OCI-LY7 (cell line): ENCODE results near the gene MACROH2A1. TPM values are rescaled to one million over a fixed set of nuclear protein-coding genes. Genes with fewer than 3 reads are reported as not detected.

Experiments used
- BruUV-seq: library from RNA; stranded (reverse); fragments of 400-500 nt; replicated peaks from 2 replicates; lab custom pipeline; 2021; lab: Mats Ljungman, UMichigan
- CTCF ChIA-PET: fragments of 300-600 bp; sonication (Branson Sonifier 250); formaldehyde crosslinking; loops from one replicate; lab custom pipeline; 2022; ENCODE audit warnings: antibody characterized with exemption; ENCODE audit not compliant: unreplicated experiment; lab: Charles Lee
- POLR2A ChIA-PET: fragments of 300-600 bp; sonication (Branson Sonifier 250); formaldehyde crosslinking; loops from one replicate; lab custom pipeline; 2022; ENCODE audit warnings: antibody characterized with exemption; lab: Charles Lee
- DNase-seq: peaks from one replicate; pipeline ENCODE4 v3.0.0-alpha.2; 2015; ENCODE audit warnings: low spot score
- H2AFZ ChIP-seq: fragments of 200-600 bp; sonication (generic), shearing (Covaris generic); 2 replicates; pipeline ENCODE4 v1.6.1; 2014; ENCODE audit warnings: mild to moderate bottlenecking, antibody characterized with exemption, low read length, moderate library complexity
- H3K27ac ChIP-seq: fragments of 200-600 bp; sonication (generic); 2 replicates; pipeline ENCODE4 v1.5.1; 2014; ENCODE audit warnings: mixed run types, low read depth, mild to moderate bottlenecking, moderate library complexity, low read length, inconsistent platforms; ENCODE audit not compliant: poor library complexity, severe bottlenecking
- H3K36me3 ChIP-seq: fragments of 200-600 bp; sonication (generic); 2 replicates; pipeline ENCODE4 v1.6.1; 2014; ENCODE audit warnings: mild to moderate bottlenecking, antibody characterized with exemption, low read length, moderate library complexity, mixed read lengths; ENCODE audit not compliant: insufficient read depth
- H3K4me1 ChIP-seq: fragments of 200-600 bp; sonication (generic); 2 replicates; pipeline ENCODE4 v1.5.1; 2014; ENCODE audit warnings: mild to moderate bottlenecking, low read length; ENCODE audit not compliant: insufficient read depth, poor library complexity, severe bottlenecking
- H3K4me2 ChIP-seq: fragments of 200-600 bp; sonication (generic); 2 replicates; pipeline ENCODE4 v1.6.1; 2014; ENCODE audit warnings: mild to moderate bottlenecking, low read length
- H3K4me3 ChIP-seq: fragments of 200-600 bp; sonication (generic); 2 replicates; pipeline ENCODE4 v1.5.1; 2014; ENCODE audit warnings: mild to moderate bottlenecking, low read depth, low read length; ENCODE audit not compliant: poor library complexity, severe bottlenecking
- H3K79me2 ChIP-seq: fragments of 200-600 bp; sonication (generic); 2 replicates; pipeline ENCODE4 v1.6.1; 2016; ENCODE audit warnings: low read depth, mild to moderate bottlenecking, low read length, moderate library complexity, mixed read lengths; ENCODE audit not compliant: insufficient read depth
- H3K9me2 ChIP-seq: fragments of 200-600 bp; sonication (generic); 2 replicates; pipeline ENCODE4 v1.6.1; 2016; ENCODE audit warnings: mild to moderate bottlenecking, low read length, mixed read lengths; ENCODE audit not compliant: insufficient read depth
- H3K9me3 ChIP-seq: fragments of 200-600 bp; sonication (generic); 2 replicates; pipeline ENCODE4 v1.6.1; 2014; ENCODE audit warnings: mild to moderate bottlenecking, mixed run types, low read length, mixed read lengths
- H4K20me1 ChIP-seq: fragments of 200-600 bp; sonication (generic); 2 replicates; pipeline ENCODE4 v1.6.1; 2014; ENCODE audit warnings: mild to moderate bottlenecking, antibody characterized with exemption, low read length, moderate library complexity, mixed read lengths; ENCODE audit not compliant: insufficient read depth
- CTCF ChIP-seq: fragments of 200-600 bp; sonication (generic); conservative IDR thresholded peaks from 2 replicates; pipeline ENCODE4 v1.5.1; 2014; ENCODE audit warnings: mild to moderate bottlenecking, antibody characterized with exemption, low read length, moderate library complexity, mixed read lengths
- EZH2phosphoT487 ChIP-seq: fragments of 200-600 bp; sonication (generic); IDR thresholded peaks from 2 replicates; pipeline ENCODE4 v1.6.1; 2018; ENCODE audit warnings: low read depth, borderline replicate concordance, mild to moderate bottlenecking, mixed run types, antibody characterized with exemption, low read length, moderate library complexity, mixed read lengths
- intact Hi-C: fragments of 100-400 bp; cut with micrococcal nuclease; formaldehyde crosslinking; loops from one replicate; pipeline ENCODE4 v1.10.0; 2022; ENCODE audit not compliant: unreplicated experiment
- total RNA-seq, 2 experiments: library from RNA; depleted of rRNA in 1 of 2; stranded (reverse); fragments of >200 nt in 1 of 2; shearing (Covaris generic) in 1 of 2; gene quantifications; 2 replicates each; pipeline ENCODE4 v1.2.3, GENCODE V29; 2014 to 2022

Gene MACROH2A1
- total RNA-seq, 2 experiments from 2014 or later: 271 to 356 TPM

- Histone ChIP-seq H3K9me3 (no peaks in the 10 kb centered on the region), H4K20me1 (peaks cover 19% of the 10 kb centered on the region), H3K4me2 (no peak overlapping the region), H3K36me3 (peaks cover 16% of the 10 kb centered on the region; the same call in 1 of the 2 replicates), H3K27ac (no peak overlapping the region), H3K79me2 (peaks cover 28% of the 10 kb centered on the region), H3K4me3 (no peak overlapping the region), H2AFZ (no peak overlapping the region), H3K4me1 (peaks cover 31% of the 10 kb centered on the region), H3K9me2 (no peaks in the 10 kb centered on the region)
- CTCF ChIA-PET: no interaction called here
- DNase-seq: no peak
- intact Hi-C loops: no loop called here
- no peak for TF ChIP-seq EZH2phosphoT487
- TF ChIP-seq CTCF: no peak
- no TSS peak for BruUV-seq
- POLR2A ChIA-PET: interaction anchor here (0.9 kb wide), 1 partner anchor 11 kb away, joined by 5 read pairs; no protein-coding TSS in a partner anchor
These were observed 1.8 kb upstream of the MACROH2A1 start for GRCh38 chr5:135400866-135401265.

DNA sequence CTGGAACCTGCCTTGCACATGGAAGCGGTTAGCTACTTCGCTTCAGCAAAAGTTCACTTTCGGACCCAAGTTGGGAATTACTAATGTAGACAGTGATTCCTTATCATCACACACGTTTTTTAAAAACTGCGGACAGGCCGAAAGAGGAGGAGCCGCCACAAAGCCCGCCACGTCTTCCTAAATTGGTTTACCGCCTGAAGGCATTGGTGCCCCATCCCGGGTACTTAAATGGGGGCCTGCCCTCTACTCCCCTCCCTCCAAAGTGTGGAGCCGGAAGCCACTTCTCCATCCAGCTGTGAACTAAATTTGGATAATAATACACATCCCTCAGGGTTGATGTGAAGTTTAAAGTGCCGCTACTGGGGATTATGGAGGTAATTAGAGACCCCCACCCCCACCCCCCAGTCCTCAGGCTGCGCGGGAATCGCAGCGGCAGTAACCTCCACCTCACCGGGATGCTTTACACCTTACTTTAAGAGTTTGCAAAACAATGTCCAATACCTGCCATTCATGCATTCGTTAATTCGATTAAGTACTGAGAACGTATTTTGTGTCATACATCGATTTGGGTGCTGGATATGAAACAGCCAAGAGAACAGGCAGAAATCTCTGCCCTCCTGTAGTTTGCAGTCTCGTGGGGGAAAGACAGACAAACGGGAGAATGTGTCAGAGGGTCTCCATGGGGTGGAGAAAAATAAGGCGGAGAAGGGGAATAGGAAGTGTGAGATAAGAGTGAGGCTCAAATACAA is 937 bp upstream of the MACROH2A1 start:
- peaks cover 37% of the 10 kb centered on the region for H3K4me1 ChIP-seq
- intact Hi-C loops: no loop called here
- H3K27ac ChIP-seq: no peak overlapping the region
- CTCF ChIA-PET: no interaction called here
- H3K4me3 ChIP-seq: peak overlapping the region; percentile 99
- peak overlapping the region; percentile 98 for H2AFZ ChIP-seq
- peaks cover 25% of the 10 kb centered on the region; the same call in 1 of the 2 replicates for H3K36me3 ChIP-seq
- POLR2A ChIA-PET: no interaction called here
- no peak for DNase-seq
- no peaks in the 10 kb centered on the region for H3K9me3 ChIP-seq
- no peaks in the 10 kb centered on the region for H3K9me2 ChIP-seq
- H3K4me2 ChIP-seq: peak overlapping the region; percentile 72
- H4K20me1 ChIP-seq: peaks cover 28% of the 10 kb centered on the region
- TSS peak; percentile 82 for BruUV-seq
- TF ChIP-seq CTCF (no peak), EZH2phosphoT487 (no peak)
- peaks cover 37% of the 10 kb centered on the region for H3K79me2 ChIP-seq
